GM19043 (cell line): ENCODE data around the gene MEGF8.
"Not testable (repeated sequence)": the region's sequence is repeated elsewhere in the genome, so short reads cannot be mapped to it uniquely, and the experiment has no call there.

Source experiments
- ATAC-seq: cut with Tn5 transposase; IDR thresholded peaks from one replicate; pipeline ENCODE4 v1.9.1; 2021; ENCODE audit warnings: low read depth; ENCODE audit not compliant: unreplicated experiment

MEGF8 gene

DNA sequence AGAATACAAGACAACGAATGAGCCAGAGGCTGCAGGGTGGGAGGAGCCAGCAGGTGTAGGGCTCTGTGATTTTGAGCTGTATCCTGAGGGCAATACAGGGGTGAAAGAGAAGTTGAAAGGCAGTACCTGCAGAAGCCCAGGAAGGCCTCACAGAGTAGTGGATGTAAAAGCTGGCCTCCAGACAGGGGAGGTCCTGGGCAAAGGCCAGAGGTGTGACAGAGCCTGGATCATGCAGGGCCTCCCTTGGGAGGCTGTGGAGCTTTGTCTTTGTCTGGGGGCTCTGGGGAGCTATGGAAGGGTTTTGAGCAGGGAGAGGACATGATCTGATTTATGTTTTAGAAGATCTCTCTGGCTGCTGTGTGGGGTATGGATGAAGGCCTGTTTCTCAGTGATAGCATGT, 2.7 kb downstream of the MEGF8 start:
- no peak for ATAC-seq

DNA sequence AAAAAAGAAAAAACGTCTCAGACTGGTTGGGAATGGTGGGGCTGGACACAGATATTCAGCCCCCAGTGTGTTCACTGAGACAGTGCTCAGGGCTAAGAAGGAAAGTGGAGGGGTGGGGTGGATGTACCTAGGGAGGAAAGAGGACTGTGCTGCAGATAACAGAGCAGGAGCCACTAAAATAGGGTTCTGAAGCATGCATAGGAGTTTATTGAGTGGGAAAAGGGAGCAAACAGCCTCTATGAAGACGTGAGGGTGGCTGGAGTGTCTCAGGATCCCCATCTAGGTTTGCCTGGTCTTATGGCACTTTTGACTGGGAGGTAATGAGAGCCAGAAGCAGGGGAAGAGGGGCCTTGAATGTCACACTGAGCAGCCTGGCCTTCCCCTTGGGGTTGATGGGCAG, 3.4 kb downstream of the MEGF8 start:
- ATAC-seq: no peak

DNA sequence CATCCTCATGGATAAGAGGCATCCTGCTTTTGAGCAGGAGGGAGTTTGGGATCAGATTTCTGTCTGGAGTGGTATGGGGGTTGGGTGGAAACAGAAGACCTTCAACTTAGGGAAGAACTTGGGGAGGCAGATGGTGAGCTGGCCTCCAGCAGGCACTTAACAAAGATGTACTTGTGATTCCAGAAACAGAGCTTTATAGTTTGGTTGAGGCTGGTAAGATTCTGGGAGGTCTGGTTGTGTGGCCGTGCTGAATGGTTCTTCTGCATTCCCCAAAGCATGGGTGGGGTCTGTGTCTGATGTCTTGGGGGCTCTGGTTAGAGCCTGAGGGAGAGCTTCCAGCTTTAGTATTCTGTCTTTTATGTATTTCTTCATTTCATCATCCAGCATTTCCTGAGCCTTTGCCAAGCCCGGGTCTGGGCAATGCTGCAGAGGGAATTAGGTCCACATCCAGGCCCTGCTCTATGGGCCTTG, 4.8 kb downstream of the MEGF8 start:
- no peak for ATAC-seq

DNA sequence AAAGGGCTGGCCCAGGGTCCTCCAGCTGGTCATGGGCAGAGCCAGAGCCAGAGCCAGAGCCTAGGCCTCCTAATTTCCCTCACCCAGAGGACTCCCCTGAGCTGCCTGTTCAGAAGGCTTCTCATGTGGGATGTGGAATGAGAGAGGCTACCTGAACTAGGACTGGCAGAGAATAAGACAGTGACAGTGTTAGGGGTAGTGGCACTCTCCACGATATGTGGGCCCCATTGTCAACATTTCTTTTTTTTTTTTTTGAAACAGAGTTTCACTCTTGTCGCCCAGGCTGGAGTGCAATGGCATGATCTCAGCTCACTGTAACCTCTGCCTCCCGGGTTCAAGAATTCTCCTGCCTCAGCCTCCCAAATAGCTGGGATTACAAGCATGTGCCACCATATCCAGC, 5.9 kb downstream of the MEGF8 start:
- ATAC-seq: not testable (repeated sequence)

DNA sequence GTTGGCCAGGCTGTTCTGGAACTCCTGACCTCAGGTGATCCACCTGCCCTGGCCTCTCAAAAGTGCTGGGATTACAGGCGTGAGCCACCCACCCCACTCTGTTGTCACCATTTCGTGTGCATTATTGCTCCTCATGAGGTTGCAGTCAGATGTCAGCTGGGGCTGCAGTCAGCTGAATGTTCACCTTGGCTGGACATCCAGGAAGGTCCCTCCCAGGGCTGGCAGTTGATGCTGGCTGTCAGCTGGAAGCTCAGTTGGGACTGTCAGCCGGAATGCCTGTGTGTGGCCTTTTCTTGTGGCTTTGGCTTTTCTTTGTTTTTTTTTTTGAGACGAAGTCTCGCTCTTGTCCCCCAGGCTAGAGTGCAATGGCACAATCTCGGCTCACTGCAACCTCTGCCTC, 6.6 kb downstream of the MEGF8 start:
- no peak for ATAC-seq

DNA sequence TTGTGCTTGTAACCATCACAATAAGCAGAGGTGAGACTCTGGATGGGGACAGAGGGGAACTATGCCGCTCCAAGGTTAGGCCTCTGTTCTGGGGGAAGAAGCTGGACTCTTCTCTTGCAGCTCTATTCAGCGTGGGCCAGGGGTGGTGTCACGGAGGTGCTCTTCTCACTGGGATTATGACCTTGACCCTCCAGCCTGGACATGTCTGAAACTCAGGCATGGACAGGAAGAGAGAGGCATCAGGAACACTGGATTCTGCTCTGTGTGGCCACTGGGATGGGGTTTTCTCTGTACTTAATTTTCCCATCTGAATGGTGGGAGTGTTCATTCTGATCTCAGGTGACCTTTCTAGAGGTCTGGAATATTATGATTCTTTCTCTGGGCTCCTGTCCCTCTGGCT, 7.6 kb downstream of the MEGF8 start:
- ATAC-seq: no peak

DNA sequence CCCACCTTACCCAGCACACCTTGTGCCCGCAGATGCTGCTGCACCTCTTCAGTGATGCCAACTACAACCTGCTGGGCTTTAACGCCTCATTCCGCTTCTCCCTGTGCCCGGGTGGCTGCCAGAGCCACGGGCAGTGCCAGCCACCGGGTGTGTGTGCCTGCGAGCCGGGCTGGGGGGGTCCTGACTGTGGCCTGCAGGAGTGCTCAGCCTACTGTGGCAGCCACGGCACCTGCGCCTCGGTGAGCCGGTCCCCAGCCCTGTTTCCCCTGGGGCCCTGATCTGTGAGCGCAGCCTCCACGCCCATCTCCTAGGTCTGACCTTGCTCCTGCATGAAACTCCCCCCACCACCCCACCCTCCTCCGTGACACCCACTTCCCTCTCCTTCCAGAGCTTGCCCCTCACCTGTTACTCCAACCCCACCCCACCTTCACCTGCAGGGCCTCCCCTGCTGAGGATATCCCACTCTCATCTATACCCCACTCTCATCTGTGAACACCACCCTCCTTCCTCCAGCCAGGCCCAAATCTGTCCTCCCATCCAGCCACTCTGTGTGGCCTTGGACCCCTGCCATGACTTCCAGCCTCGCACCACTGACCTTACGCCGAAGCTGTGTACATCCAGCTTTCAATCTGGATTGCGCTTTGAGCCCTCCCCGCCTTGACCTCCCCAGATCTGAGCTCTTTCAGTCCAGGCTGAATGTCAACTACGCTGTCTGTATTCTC, 8.7 kb downstream of the MEGF8 start:
- no peak for ATAC-seq

DNA sequence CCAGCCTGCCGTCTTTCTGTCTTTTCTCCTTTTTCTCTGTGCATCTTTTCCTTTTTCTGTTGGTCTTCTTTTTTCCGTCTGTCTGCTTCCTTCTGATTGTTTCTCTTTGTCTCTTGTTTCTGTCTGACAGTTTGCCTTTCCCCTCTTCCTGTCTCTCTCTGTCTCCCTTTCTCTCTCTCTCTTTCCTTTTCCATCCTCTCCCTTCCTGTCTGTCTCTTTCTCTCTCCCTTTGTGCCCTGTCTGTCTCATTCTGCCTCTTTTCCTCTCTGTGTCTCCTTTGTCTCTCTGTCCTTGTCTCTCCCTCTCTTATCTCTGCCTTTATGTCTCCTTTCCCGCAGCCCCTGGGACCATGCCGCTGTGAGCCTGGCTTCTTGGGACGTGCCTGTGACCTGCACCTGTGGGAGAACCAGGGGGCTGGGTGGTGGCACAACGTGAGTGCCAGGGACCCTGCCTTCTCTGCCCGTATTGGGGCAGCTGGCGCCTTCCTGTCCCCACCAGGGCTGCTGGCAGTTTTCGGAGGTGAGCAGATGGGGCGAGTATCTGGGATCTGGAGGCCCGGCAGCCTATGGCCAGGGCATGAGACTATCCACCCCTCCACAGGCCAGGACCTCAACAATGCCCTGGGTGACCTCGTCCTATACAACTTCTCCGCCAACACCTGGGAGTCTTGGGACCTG, 9.4 kb downstream of the MEGF8 start:
- ATAC-seq: no peak

DNA sequence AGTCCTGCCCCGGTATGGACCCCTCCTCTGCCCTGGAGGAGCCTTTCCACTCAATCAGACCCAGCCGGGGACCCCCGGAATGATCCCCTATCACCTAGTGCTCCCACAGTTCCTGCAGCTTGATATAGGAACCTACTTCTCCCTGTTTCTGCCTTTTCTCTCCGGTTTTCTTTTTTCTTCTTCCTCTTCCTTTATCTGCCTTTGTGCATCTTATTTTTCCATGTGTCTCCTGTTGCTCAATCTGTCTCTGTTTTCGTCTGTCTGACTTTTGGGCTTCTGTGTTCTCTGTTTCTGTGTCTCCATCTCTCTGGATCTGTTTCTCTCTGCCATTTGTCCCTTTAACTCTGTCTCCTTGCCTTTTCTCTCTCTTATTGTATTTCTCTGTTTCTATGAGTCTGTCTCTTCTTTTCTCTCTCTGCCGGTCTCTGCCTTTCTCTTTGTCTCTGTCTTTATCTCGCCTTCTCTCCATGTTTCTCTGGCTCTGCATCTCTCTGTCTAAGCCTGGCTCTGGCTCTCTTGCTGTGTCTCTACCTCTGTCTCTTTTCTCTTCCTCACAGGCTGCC, 10.0 kb downstream of the MEGF8 start:
- ATAC-seq: no peak

DNA sequence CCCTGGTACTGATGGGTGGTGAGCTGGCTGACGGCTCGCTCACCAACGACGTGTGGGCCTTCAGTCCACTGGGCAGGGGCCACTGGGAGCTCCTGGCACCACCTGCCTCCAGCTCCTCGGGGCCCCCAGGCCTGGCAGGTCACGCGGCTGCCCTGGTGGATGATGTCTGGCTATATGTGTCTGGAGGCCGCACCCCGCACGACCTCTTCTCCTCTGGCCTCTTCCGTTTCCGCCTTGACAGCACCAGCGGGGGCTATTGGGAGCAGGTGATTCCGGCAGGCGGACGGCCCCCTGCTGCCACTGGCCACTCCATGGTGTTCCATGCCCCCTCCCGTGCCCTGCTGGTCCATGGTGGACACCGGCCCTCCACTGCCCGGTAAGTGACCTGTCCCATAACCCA, 10.5 kb downstream of the MEGF8 start:
- ATAC-seq: no peak

DNA sequence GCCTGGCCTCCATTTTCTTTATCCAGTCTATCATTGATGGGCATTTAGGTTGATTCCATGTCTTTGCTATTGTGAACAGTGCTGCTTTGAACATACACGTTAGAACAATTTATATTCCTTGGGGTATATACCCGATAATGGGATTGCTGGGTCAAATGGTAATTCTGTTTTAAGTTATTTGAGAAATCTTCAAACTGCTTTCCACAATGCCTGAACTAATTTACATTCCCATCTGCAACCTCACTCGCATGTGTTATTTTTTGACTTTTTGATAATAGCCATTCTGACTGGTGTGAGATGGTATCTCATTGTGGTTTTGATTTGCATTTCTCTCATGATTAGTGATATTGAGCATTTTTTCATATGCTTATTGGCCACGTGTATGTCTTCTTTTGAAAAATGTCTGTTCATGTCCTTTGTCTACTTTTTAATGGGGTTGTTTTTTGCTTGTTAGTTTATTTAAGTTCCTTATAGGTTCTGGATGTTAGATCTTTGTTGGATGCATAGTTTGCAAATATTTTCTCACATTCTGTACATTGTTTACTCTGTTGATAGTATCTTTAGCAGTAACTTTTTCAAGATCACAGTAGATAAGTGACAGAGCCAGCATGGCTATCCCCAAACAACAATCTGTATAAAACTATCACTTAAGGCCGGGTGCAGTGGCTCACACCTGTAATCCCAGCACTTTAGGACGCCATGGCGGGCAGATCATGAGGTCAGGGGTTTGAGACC, 13.9 kb downstream of the MEGF8 start:
- not testable (repeated sequence) for ATAC-seq

DNA sequence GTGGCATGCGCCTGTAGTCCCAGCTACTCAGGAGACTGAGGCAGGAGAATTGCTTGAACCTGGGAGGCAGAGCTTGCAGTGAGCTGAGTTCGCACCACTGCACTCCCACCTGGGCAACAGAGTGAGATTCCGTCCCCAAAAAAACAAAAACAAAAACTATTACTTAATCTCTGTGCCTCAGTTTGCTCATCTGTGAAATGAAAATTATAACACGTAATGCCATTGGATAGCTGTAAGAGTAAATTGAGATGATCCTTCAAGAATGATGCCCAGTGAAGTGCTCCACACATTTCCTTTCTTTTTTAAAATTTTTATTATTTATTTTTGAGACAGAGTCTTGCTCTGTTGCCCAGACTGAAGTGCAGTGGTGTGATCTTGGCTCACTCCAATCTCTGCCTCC, 14.5 kb downstream of the MEGF8 start:
- ATAC-seq: not testable (repeated sequence)

DNA sequence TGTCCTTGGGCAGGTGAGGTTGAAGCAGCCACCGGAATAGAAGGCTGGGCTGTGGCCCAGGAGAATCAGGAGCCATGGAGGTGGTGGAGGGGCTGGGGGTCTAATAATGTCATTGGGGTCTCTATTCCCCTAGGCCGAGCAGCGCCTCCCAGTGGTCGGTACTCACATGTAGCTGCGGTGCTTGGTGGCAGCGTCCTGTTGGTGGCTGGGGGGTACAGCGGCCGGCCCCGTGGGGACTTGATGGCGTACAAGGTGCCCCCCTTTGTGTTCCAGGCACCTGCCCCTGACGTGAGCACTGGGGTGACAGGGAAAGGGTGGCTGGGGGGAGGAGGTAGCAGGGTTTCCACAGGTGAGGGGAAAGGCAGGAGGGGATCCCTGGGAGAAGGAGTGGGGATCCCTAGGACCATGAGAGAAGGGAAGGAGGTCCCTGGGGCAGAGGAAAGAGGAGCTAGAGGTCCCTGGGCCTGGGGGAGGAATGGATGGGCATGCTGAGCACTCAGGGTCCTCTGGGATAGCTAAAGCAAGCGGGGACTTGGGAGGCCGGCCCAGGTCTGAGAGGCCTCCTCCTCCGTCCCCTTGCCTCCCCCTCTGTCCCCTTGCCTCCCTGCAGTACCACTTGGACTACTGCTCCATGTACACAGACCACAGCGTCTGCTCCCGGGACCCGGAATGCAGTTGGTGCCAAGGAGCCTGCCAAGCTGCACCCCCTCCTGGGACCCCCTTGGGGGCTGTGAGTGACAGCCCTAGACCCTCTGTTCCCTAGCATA, 18.1 kb downstream of the MEGF8 start:
- no peak for ATAC-seq

DNA sequence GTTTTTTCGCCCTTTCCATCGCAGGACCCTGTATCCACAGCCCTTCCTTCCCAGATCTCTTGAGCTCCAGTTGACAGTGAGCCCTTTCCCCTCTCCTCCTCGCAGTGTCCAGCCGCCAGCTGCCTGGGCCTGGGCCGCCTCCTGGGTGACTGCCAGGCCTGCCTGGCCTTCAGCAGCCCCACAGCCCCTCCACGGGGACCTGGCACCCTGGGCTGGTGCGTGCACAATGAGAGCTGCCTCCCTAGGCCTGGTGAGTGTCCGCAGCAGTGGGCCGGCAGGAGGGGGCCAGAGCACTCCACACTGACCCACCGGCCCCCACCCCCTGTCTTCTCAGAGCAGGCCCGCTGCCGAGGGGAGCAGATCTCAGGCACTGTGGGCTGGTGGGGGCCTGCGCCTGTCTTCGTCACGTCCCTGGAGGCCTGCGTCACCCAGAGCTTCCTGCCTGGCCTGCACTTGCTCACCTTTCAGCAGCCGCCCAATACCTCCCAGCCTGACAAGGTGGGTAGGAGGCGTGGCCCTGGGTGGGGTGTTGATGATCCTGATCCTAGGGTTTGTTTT, 19.0 kb downstream of the MEGF8 start:
- no peak for ATAC-seq

DNA sequence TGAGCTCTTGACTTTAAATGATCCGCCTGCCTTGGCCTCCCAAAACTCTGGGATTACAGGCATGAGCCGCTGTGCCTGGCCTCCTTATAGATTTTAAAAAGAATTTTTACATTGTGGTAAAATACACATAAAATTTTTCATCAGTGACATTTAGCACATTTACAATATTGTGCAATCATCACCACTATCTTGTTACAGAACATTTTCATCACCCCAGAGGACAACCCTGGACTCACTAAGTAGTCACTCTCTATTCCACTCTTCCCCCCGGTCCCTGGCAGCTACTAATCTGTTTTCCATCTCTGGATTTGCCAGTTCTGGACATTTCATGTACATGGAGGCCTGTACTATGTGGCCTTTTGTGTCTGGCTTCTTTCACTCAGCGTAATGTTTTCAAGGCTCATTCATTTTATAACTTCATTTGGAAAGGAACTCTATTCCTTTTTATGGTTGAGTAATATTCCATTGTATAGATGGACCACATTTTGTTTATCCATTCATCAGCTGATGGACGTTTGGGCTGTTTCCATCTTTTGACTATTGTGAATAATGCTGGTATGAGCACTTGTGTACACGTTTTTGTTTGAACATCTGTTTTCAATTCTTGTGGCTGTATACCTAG, 19.9 kb downstream of the MEGF8 start:
- no peak for ATAC-seq

DNA sequence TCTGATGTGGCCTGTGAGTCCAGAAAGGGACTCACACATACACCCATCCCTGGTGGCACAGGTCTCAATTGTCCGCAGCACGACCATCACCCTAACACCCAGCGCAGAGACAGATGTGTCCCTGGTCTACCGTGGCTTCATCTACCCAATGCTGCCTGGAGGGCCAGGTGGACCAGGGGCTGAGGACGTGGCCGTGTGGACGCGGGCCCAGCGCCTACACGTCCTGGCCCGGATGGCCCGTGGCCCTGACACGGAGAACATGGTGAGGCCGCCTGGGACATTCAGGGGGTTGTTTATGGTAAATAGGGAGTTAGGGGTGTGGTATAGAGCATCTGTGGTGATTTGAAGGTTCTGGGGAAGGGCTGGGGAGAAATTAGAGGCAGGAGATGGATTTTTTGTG, 22.8 kb downstream of the MEGF8 start:
- ATAC-seq: no peak

DNA sequence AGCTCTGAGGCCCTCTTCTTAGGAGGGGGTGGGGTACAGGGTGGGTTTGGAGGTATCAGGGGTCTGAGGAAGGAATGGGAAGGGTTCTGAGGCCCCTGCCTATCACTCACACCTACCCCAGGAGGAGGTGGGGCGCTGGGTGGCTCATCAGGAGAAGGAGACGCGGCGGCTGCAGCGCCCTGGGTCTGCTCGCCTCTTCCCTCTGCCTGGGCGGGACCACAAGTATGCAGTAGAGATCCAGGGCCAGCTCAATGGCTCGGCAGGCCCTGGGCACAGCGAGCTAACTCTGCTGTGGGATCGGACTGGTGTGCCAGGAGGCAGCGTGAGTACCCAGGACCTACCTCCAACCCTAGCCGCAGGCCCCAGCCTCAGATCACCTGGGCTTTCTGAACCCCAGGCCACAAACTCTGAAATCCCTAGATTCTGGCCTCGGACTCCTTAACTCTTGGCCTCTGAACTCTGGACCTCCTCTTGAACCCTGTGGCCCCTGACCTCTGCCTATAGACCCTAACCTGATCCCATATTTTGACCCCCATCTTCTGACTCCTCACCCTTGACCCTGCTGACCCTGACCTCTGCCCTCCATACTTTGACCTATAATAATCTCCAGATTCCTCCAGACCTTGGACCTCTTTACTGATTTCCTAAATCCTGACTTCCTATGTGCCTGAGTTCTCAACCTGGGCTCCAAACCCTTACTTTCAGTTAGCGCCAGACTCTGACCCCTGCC, 24.1 kb downstream of the MEGF8 start:
- no peak for ATAC-seq

DNA sequence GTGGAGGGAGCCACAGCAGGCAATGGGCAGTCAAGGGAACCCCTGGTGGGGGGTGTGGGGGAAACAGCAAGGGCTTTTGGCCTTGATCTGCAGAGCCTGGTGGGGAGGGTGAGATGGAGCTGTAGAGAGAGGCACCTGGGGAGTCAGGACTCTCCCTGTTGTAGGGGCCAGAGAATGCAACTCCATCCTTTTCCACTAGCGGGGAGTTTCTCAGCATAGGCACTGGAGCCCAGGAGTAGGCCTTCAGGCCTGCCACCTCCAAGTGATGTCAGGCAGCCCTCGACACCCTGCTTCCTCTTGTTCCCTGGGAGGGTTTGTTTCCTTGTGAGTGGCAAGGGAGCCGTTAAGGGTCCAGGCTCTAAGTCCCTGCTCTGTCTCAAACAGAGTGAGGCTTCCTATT, 25.0 kb downstream of the MEGF8 start:
- ATAC-seq: no peak

DNA sequence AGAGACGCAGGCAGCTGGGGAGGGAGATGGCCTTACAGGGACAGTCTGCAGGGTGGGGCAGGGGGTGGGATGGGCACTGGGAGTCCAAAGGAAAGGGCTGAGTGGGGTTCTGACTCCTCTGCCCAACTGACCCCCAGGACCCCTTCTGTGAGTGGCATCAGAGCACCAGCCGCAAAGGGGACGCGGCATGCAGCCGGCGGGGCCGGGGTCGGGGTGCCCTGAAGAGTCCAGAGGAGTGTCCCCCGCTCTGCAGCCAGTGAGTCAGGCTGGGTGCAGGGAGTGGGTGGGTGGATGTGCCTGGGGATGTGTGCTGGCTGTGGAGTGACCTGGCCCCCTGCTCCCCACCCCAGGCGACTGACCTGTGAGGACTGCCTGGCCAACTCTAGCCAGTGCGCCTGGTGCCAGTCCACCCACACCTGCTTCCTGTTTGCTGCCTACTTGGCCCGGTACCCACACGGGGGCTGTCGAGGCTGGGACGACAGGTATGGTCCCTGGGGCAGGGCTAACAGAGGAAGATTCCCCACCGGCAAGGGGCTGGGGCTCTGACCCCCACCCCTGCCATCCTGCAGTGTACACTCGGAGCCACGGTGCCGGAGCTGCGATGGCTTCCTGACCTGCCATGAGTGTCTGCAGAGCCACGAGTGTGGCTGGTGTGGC, 25.8 kb downstream of the MEGF8 start:
- no peak for ATAC-seq
